Measurements from ENCODE around the gene FRMD4B.

Gene FRMD4B

GRCh38 chr3:69384326-69384725, 1.6 kb downstream of the FRMD4B start:
- Histone ChIP-seq H3K9me3 (ENCODE audit: control insufficient read depth, insufficient read depth, low read length) (no peaks in the 10 kb centered on the region), H3K36me3 (ENCODE audit: control insufficient read depth, insufficient read depth, low read length) (no peaks in the 10 kb centered on the region), H3K9ac (ENCODE audit: low read depth, low read length) (no peak overlapping the region), H3K27ac (ENCODE audit: low read depth, low read length) (no peak overlapping the region), H3K4me3 (ENCODE audit: low read depth, low read length) (no peak overlapping the region), H3K4me1 (ENCODE audit: control insufficient read depth, insufficient read depth, low read length) (peaks cover 8% of the 10 kb centered on the region; the same call in 1 of the 2 replicates), H3K27me3 (ENCODE audit: control insufficient read depth, insufficient read depth, low read length) (peaks cover 37% of the 10 kb centered on the region)

GRCh38 chr3:69379661-69380060, 6.2 kb downstream of the FRMD4B start:
- Histone ChIP-seq H3K4me3 (ENCODE audit: low read depth, low read length) (no peak overlapping the region), H3K4me1 (ENCODE audit: control insufficient read depth, insufficient read depth, low read length) (no peaks in the 10 kb centered on the region), H3K9ac (ENCODE audit: low read depth, low read length) (no peak overlapping the region), H3K36me3 (ENCODE audit: control insufficient read depth, insufficient read depth, low read length) (no peaks in the 10 kb centered on the region), H3K27ac (ENCODE audit: low read depth, low read length) (no peak overlapping the region), H3K27me3 (ENCODE audit: control insufficient read depth, insufficient read depth, low read length) (peaks cover 9% of the 10 kb centered on the region), H3K9me3 (ENCODE audit: control insufficient read depth, insufficient read depth, low read length) (no peaks in the 10 kb centered on the region)

GRCh38 chr3:69378112-69378802, 7.6 kb downstream of the FRMD4B start:
- Histone ChIP-seq H3K4me3 (ENCODE audit: low read depth, low read length) (no peak overlapping the region), H3K27me3 (ENCODE audit: control insufficient read depth, insufficient read depth, low read length) (no peaks in the 10 kb centered on the region), H3K27ac (ENCODE audit: low read depth, low read length) (no peak overlapping the region), H3K9me3 (ENCODE audit: control insufficient read depth, insufficient read depth, low read length) (no peaks in the 10 kb centered on the region), H3K9ac (ENCODE audit: low read depth, low read length) (no peak overlapping the region), H3K4me1 (ENCODE audit: control insufficient read depth, insufficient read depth, low read length) (no peaks in the 10 kb centered on the region), H3K36me3 (ENCODE audit: control insufficient read depth, insufficient read depth, low read length) (no peaks in the 10 kb centered on the region)

DNA sequence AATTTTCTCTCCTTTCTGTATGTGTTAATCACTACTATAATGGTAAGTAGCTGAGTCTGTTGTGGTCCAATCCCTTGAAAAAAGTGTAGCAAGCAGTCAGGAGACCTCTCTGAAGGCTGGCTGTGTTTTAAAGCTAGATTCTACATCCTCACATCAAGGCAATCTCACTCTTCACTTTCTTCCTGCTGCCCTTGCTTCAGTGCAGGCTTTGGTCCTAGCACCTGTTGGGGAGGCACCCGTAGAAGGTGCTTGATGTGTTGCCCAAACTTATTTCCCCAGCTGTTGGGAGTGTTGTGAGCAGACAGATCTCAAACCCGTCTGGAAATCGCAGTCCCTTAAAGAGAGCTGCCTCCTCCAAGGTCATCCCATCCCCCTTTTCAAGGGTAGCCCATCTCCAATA, 8.6 kb downstream of the FRMD4B start:
- H3K36me3 ChIP-seq (ENCODE audit: control insufficient read depth, insufficient read depth, low read length): no peaks in the 10 kb centered on the region
- no peaks in the 10 kb centered on the region for H3K27me3 ChIP-seq (ENCODE audit: control insufficient read depth, insufficient read depth, low read length)

DNA sequence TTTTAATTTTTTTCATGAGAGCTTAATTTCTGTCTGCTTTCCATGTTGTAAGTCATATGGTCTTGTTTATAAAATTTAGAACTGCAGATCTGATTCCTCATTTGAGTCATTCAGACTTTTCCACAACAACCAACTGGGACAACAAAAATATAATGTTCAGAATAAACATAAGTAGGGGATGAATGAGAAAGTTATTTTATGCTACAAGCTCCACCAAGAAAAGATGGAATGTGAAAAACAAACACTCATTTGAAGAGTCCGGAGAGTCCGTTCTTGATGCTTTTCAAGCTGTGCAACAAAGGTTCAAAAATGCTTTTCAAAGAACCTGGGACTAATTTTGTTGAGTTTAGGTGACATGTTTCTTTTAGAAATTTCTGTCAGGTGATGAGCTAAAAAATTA, 9.2 kb downstream of the FRMD4B start:
- H3K27ac ChIP-seq (ENCODE audit: low read depth, low read length): no peak overlapping the region
- H3K36me3 ChIP-seq (ENCODE audit: control insufficient read depth, insufficient read depth, low read length): no peaks in the 10 kb centered on the region
- no peaks in the 10 kb centered on the region for H3K27me3 ChIP-seq (ENCODE audit: control insufficient read depth, insufficient read depth, low read length)
- H3K4me3 ChIP-seq (ENCODE audit: low read depth, low read length): no peak overlapping the region
- no peak overlapping the region for H3K9ac ChIP-seq (ENCODE audit: low read depth, low read length)
- H3K9me3 ChIP-seq (ENCODE audit: control insufficient read depth, insufficient read depth, low read length): no peaks in the 10 kb centered on the region
- no peaks in the 10 kb centered on the region for H3K4me1 ChIP-seq (ENCODE audit: control insufficient read depth, insufficient read depth, low read length)

More for the DNA sequence above, 8.6 kb downstream of the FRMD4B start:
- H3K27ac ChIP-seq (ENCODE audit: low read depth, low read length): no peak overlapping the region
- H3K4me3 ChIP-seq (ENCODE audit: low read depth, low read length): no peak overlapping the region
- no peaks in the 10 kb centered on the region for H3K9me3 ChIP-seq (ENCODE audit: control insufficient read depth, insufficient read depth, low read length)
- H3K9ac ChIP-seq (ENCODE audit: low read depth, low read length): no peak overlapping the region
- H3K4me1 ChIP-seq (ENCODE audit: control insufficient read depth, insufficient read depth, low read length): no peaks in the 10 kb centered on the region

GRCh38 chr3:69371816-69372215, 14.1 kb downstream of the FRMD4B start:
- Histone ChIP-seq H3K4me3 (ENCODE audit: low read depth, low read length) (no peak overlapping the region), H3K4me1 (ENCODE audit: control insufficient read depth, insufficient read depth, low read length) (no peaks in the 10 kb centered on the region), H3K27me3 (ENCODE audit: control insufficient read depth, insufficient read depth, low read length) (no peaks in the 10 kb centered on the region), H3K9me3 (ENCODE audit: control insufficient read depth, insufficient read depth, low read length) (no peaks in the 10 kb centered on the region), H3K36me3 (ENCODE audit: control insufficient read depth, insufficient read depth, low read length) (no peaks in the 10 kb centered on the region), H3K27ac (ENCODE audit: low read depth, low read length) (no peak overlapping the region), H3K9ac (ENCODE audit: low read depth, low read length) (no peak overlapping the region)

DNA sequence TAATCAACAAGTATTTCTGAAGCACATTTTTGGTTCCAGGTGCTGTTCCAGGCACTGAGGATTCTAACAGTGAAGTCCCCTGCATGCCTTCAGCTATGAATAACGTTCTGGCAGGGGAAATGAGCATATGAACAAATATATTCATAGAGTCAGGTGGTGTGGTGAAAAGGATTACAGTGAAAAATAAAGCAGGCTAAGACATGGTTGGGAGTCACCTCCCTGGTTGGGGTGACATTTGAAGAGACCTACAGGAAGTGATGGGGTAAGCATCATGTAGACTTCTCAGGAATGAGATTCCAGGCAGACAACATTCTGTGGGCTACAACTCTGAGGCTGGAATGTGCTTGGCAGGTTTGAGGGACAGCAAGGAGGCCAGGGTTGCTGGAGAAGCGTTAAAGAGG, 15.0 kb downstream of the FRMD4B start:
- no peak overlapping the region for H3K27ac ChIP-seq (ENCODE audit: low read depth, low read length)

DNA sequence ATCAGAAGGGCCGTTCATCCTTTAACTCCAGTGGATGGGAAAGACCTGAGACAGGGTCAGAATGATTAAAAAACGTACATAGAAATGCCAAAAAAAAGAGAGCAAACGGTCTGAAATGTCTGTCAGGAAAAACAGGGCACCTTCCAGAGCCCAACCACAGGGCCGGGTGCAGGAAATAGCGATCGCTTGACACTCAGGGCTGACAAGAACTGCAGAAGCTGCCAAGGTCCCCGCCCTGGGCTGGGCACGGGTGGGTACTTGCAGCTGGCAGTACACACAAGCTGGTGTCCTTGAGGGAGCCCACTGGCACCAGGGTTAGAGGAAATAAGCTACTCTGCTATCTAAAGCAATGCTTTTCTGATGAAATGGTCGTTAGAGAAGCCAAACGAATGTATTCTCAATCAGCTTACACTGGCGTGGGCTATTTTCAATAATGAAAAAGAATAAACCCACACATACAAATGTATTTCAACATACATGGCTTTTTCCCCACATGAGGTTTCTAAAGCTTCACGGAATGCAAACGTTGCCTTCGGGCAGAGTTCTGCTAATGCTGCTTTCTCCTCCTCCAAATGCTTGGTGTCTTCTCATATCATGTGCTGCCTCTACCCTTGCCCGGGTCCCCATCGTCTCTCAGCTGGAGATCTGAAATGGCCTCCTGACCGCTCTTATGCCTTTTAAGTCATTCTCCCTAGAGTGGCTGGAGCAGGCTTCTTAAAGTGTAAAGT, 15.6 kb downstream of the FRMD4B start:
- H3K4me3 ChIP-seq (ENCODE audit: low read depth, low read length): no peak overlapping the region
- H3K36me3 ChIP-seq (ENCODE audit: control insufficient read depth, insufficient read depth, low read length): no peaks in the 10 kb centered on the region
- H3K4me1 ChIP-seq (ENCODE audit: control insufficient read depth, insufficient read depth, low read length): no peaks in the 10 kb centered on the region
- H3K27me3 ChIP-seq (ENCODE audit: control insufficient read depth, insufficient read depth, low read length): no peaks in the 10 kb centered on the region
- H3K9ac ChIP-seq (ENCODE audit: low read depth, low read length): no peak overlapping the region
- H3K9me3 ChIP-seq (ENCODE audit: control insufficient read depth, insufficient read depth, low read length): no peaks in the 10 kb centered on the region
- no peak overlapping the region for H3K27ac ChIP-seq (ENCODE audit: low read depth, low read length)

More for the DNA sequence above, 15.0 kb downstream of the FRMD4B start:
- no peaks in the 10 kb centered on the region for H3K4me1 ChIP-seq (ENCODE audit: control insufficient read depth, insufficient read depth, low read length)
- no peaks in the 10 kb centered on the region for H3K9me3 ChIP-seq (ENCODE audit: control insufficient read depth, insufficient read depth, low read length)
- no peaks in the 10 kb centered on the region for H3K36me3 ChIP-seq (ENCODE audit: control insufficient read depth, insufficient read depth, low read length)
- no peak overlapping the region for H3K4me3 ChIP-seq (ENCODE audit: low read depth, low read length)
- no peaks in the 10 kb centered on the region for H3K27me3 ChIP-seq (ENCODE audit: control insufficient read depth, insufficient read depth, low read length)
- no peak overlapping the region for H3K9ac ChIP-seq (ENCODE audit: low read depth, low read length)

- Histone ChIP-seq H3K9ac (ENCODE audit: low read depth, low read length) (no peak overlapping the region), H3K9me3 (ENCODE audit: control insufficient read depth, insufficient read depth, low read length) (no peaks in the 10 kb centered on the region), H3K4me1 (ENCODE audit: control insufficient read depth, insufficient read depth, low read length) (no peaks in the 10 kb centered on the region), H3K27me3 (ENCODE audit: control insufficient read depth, insufficient read depth, low read length) (no peaks in the 10 kb centered on the region), H3K36me3 (ENCODE audit: control insufficient read depth, insufficient read depth, low read length) (no peaks in the 10 kb centered on the region), H3K27ac (ENCODE audit: low read depth, low read length) (no peak overlapping the region), H3K4me3 (ENCODE audit: low read depth, low read length) (no peak overlapping the region)
Observed at GRCh38 chr3:69368129-69368741, 17.7 kb downstream of the FRMD4B start.

DNA sequence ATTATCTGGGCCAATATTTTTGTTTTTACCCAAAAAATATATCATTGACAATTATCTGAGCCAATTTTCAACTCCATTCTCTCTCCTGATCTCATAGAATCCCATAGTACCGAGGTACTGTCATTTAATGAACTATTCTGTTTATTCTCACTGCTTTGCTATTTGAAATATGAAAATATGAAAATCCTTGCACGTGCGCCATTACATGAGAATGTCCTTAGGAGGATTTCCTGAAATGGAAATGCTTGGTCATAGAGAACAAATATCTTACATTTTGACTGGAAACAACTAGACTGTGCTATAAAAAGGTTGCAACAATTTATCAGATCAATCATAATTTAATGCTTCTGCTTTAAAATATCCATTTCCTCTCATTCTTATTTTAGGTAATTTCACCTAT, 18.3 kb downstream of the FRMD4B start:
- Histone ChIP-seq H3K4me1 (ENCODE audit: control insufficient read depth, insufficient read depth, low read length) (no peaks in the 10 kb centered on the region), H3K9ac (ENCODE audit: low read depth, low read length) (no peak overlapping the region), H3K36me3 (ENCODE audit: control insufficient read depth, insufficient read depth, low read length) (no peaks in the 10 kb centered on the region), H3K27ac (ENCODE audit: low read depth, low read length) (no peak overlapping the region), H3K27me3 (ENCODE audit: control insufficient read depth, insufficient read depth, low read length) (no peaks in the 10 kb centered on the region), H3K4me3 (ENCODE audit: low read depth, low read length) (no peak overlapping the region), H3K9me3 (ENCODE audit: control insufficient read depth, insufficient read depth, low read length) (no peaks in the 10 kb centered on the region)

DNA sequence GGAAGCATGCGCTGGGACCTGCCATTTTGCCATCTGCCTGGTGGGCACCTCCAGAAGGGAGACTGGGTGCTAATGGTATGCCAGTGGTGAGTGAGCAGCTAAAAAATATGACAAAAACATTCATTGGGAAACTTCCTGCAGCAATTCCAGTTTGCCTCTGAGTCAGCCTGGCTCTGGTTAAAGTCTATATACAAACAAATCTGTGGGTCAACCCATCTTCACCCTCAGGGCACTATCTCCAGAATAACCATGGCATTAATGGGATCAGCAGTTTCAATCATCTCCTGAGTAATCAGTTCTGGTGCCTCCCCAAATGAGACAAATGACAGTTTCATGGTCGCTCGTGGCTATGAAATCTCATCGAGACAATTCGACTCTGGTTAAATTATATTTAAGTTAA, 21.5 kb downstream of the FRMD4B start:
- Histone ChIP-seq H3K9ac (ENCODE audit: low read depth, low read length) (no peak overlapping the region), H3K27me3 (ENCODE audit: control insufficient read depth, insufficient read depth, low read length) (no peaks in the 10 kb centered on the region), H3K36me3 (ENCODE audit: control insufficient read depth, insufficient read depth, low read length) (no peaks in the 10 kb centered on the region), H3K27ac (ENCODE audit: low read depth, low read length) (no peak overlapping the region), H3K4me3 (ENCODE audit: low read depth, low read length) (no peak overlapping the region), H3K9me3 (ENCODE audit: control insufficient read depth, insufficient read depth, low read length) (no peaks in the 10 kb centered on the region), H3K4me1 (ENCODE audit: control insufficient read depth, insufficient read depth, low read length) (no peaks in the 10 kb centered on the region)
